ENCODE results near the gene TMEM190. TPM values are rescaled to one million over a fixed set of nuclear protein-coding genes. Genes with fewer than 3 reads are reported as not detected.

Gene TMEM190
- total RNA-seq = not detected in 2 replicates

DNA sequence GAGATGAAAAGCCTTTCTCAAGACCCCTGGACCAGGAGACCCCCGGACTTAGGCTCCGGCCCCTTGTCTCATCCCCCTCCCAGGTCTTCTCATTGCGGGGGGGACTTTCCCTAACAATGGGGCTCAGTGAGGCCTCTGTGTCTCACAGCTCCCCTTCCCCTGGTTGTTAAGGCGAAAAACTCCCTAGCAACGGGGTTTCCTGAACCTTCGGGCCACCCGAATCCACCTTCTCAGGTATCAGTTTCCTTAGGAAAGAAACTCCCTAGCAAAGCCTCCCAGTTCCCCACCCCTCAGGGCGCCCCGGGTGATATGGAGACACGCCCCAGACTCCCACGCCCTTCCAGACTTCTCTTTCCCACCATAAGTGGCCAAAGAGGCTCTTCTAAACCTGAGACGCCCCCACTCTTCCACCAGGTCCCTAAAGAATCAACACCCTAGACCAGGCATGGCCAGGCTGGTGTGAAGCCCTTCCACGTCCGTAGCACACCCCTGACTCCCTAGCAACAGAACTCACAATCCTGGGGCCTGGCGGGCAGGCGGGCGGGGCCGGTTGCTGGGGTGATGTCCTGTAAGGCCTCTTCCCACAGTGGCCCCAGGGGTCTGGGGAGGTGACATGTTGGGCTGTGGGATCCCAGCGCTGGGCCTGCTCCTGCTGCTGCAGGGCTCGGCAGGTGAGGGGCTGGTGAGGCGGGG is at the start of gene TMEM190:
TSS of gene TMEM190 (plus strand) at position 586 of the 693 bp plus-strand sequence. CDS start at position 614, 28 bp downstream.

DNA sequence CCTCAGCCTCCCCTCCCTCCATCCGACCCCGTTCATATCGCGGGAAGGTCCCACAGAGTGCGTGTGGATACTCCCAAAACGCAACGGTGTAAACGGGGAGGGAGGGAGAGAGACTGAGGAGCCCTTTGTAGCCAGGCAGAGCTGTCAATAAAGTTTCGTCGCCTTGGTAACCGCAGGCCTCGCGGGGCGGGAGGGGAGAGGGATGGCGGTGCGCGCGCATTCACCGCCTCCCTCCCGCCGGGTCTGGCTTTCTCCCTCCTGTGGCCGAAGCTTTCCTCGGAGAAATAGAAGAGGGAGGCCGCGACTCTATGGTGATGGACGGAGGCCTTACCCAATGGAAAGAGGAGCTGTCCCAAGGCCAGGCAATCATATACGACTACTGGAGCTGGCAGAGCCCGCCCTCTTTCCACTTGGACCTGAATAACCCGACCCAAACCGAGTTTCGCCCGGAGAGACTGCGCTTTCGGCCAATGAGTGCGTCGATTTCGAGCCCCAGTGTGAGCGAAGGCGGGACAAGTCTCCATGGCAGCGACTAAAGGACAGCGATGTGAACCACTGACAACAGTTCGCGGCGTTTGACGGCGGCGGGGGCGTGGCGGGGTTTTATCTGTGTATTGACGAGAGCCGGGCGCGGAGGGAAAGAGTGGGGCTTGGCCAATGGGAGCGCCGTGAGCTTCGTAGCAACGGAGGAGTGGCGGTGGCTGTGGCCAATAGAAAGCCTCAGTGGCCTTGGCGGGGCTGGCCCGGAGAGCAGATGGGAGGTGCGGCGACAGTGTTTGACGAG is 37.3 kb upstream of the TMEM190 start, which contains the start of gene KMT5C:
TSS of gene KMT5C (plus strand) at position 772 of the 784 bp plus-strand sequence. CDS start 2,061 bp downstream, outside the sequence.

DNA sequence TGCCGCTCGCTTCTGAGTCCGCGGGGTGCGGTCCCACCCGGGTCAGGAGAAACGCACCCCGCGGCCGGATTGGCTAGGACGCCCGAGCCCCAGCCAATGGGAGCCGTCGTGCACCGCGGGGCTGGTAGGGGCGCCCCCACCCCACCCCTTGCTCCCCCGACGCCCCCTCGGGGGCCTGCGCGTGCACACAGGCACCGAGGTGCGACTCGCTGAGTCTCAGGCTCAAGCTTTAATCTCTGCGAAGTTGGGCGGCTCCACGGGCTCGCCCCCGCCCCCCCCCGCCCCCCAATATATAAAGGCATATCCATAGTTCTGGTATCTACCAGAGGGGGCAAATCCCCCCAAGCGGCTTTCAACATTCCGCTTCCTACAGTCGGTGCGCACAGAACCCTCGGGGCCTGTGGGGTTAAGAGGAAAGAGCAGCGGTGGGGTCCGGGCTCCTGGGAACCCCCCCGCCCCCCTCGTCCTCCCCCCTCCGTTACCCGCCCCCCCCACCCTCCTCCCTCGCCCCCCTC is 21.9 kb upstream of the TMEM190 start, which contains the start of gene COX6B2:
TSS of gene COX6B2 (minus strand) at position 22 of the 515 bp plus-strand sequence. CDS start 198 bp downstream, outside the sequence.

GRCh38 chr19:55362990-55363716 is 13.5 kb upstream of the TMEM190 start, which contains the start of gene GARIN5B:
Gene GARIN5B (minus strand): TSS chr19:55363260. CDS start chr19:55363066, 194 bp downstream.

DNA sequence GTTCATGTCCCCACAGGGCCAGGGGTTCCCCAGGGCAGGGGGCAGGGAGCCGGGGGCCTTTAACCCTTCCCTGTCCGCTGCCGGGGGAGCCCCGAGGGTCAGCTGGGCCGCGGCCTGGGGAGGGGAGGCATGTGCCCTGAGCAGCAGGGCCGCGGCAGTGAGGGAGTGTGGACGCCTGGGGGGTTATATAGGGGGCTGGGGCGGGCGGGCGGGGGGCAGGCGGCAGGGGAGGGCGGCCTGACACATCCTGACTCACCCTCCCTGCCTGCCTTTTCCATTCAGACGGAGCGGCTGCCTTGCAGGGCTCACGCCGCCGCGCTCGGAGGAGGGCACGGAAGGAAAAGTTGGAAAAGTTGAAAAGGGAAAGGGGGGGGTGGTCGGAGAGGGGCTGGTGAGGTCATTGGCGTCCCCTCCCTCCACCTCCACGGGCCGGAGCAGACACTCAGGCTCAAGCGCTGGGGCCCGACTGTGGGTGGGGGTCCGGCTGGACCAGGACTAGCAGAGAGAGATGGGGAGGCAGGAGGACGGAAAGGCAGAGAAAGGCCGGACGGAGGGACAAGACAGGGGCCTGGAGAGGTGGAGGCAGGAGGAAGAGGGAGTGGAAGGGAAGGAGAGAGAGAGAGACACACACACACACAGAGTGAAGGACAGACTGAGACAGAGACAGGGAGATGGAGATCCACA is 6.2 kb upstream of the TMEM190 start, which contains the start of gene IL11:
TSS of gene IL11 (minus strand) at position 159 of the 684 bp plus-strand sequence. CDS start at position 6, 153 bp downstream.

DNA sequence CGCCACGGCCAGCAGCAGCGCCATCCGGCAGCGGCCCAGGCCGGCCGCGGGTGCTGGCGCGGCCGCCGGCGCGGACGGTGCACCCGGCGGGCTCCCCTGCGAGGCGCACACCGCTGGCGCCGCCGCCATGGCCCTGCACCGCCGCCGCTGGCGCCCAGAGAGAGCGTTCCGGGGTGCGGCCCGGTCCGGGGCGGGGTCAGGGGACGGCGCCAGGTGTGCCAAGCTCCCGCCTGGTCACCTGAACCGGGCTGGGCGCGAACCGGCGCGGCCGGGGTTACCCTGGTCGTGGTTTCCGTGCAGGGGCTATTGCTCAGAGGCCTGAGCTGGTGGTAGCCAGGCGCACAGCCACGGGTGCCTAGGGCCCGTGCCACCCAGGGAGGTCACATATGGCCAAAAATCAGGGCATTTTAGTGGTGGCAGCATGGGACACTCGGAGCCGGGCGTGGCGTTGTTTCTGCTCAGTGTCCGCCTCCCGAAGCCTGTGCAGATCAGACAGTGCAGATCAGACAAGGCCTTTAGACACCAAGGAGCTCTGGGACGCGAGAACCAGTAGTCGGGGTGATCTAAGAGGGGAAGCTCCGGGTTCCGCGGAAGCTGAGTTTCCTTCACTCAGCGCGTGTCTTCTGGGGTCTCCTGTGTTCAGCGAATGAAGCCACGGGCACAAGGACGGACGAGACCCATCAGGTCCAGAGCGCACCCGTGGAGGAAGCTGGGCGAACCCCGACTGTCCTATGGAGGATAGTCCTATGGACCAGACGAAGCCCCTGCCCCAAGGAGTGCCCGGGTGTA is 7.7 kb downstream of the TMEM190 start, which contains the start of gene TMEM238:
TSS of gene TMEM238 (minus strand) at position 162 of the 789 bp plus-strand sequence. CDS start at position 129, 33 bp downstream.

DNA sequence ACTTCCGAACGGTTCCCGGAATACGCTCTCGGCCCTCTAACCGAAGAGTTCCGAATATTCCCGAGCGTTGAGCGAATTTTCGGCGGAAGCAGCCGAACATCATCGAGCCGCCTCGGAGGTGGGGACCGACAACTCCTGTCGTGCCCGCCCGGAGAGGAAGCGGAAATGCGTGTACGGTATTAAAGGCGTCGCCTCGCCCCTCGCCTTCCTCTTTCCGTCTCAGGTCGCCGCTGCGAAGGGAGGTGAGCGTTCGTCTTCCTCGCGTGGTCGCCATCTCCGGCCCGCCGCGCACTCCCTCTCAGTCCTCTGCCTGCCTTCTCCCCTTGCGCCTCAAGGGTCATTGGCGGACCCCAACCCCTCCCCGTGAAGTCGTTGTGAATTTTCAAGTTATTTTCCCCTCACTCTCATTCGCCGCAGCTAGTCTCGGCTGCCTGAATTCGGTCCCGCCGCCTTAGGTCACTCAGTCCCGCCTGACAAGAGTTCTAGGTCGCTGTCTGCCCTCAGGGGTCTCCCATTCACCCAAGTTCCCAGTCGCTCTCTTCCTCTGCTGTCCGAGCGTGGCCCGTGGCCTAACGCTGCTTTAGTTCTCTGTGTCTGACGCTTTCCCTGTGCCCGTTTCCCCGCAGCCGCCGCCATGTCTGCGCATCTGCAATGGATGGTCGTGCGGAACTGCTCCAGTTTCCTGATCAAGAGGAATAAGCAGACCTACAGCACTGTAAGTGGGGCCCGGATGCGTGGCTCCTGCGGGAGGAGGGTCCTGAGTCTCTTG is 9.3 kb downstream of the TMEM190 start, which contains the start of gene RPL28:
TSS of gene RPL28 (plus strand) at position 209 of the 769 bp plus-strand sequence. CDS start at position 635, 426 bp downstream.

GRCh38 chr19:55407550-55407799 is 30.8 kb downstream of the TMEM190 start, which contains the start of gene UBE2S:
Gene UBE2S (minus strand): TSS chr19:55407788. CDS start chr19:55407589, 199 bp downstream.

Other genes starting within 250 kb of the TMEM190 start
- 6.2 and 6.3 TPM in 2 replicates for gene TNNT1, start 227.6 kb upstream of the TMEM190 start, total RNA-seq
- gene TNNI3, start 219.1 kb upstream of the TMEM190 start, total RNA-seq = not detected in 2 replicates
- gene DNAAF3, start 210.2 kb upstream of the TMEM190 start, total RNA-seq = 0.71 TPM in 1 of 2 replicates, not detected in the other
- 0.29 TPM in 1 of 2 replicates, not detected in the other for gene SYT5, start 196.5 kb upstream of the TMEM190 start, total RNA-seq
- gene PTPRH, start 167.3 kb upstream of the TMEM190 start, total RNA-seq = 6.9 and 14.5 TPM in 2 replicates
- gene TMEM86B, start 148.1 kb upstream of the TMEM190 start, total RNA-seq = 0.86 and 1.8 TPM in 2 replicates
- 31.7 and 45.6 TPM in 2 replicates for gene PPP6R1, start 117.8 kb upstream of the TMEM190 start, total RNA-seq
- 70.7 and 106 TPM in 2 replicates for gene HSPBP1, start 96.7 kb upstream of the TMEM190 start, total RNA-seq
- 4.3 and 9.0 TPM in 2 replicates for gene BRSK1, start 92.8 kb upstream of the TMEM190 start, total RNA-seq
- gene TMEM150B, start 51.5 kb upstream of the TMEM190 start, total RNA-seq = not detected in 2 replicates
- gene KMT5C, start 37.0 kb upstream of the TMEM190 start, total RNA-seq = 6.9 and 11.0 TPM in 2 replicates
- gene COX6B2, start 22.1 kb upstream of the TMEM190 start, total RNA-seq = under 0.01 TPM in 1 of 2 replicates, not detected in the other
- not detected in 2 replicates for gene GARIN5B, start 13.6 kb upstream of the TMEM190 start, total RNA-seq
- 1.8 and 4.3 TPM in 2 replicates for gene IL11, start 6.4 kb upstream of the TMEM190 start, total RNA-seq
- not detected in 2 replicates for gene TMEM238, start 7.5 kb downstream of the TMEM190 start, total RNA-seq
- gene RPL28, start 9.1 kb downstream of the TMEM190 start, total RNA-seq = 437 and 447 TPM in 2 replicates
- gene UBE2S, start 31.0 kb downstream of the TMEM190 start, total RNA-seq = 121 and 166 TPM in 2 replicates
- not detected in 2 replicates for gene SHISA7, start 66.5 kb downstream of the TMEM190 start, total RNA-seq
- 120 and 181 TPM in 2 replicates for gene ISOC2, start 84.8 kb downstream of the TMEM190 start, total RNA-seq
- 0.29 TPM in 1 of 2 replicates, not detected in the other for gene C19orf85, start 87.9 kb downstream of the TMEM190 start, total RNA-seq
- gene ZNF628, start 99.8 kb downstream of the TMEM190 start, total RNA-seq = 2.5 and 2.6 TPM in 2 replicates
- 37.4 and 39.8 TPM in 2 replicates for gene NAT14, start 108.4 kb downstream of the TMEM190 start, total RNA-seq
- gene SSC5D, start 111.6 kb downstream of the TMEM190 start, total RNA-seq = 2.3 and 6.7 TPM in 2 replicates
- not detected in 2 replicates for gene SBK2, start 160.3 kb downstream of the TMEM190 start, total RNA-seq
- 0.58 TPM in 1 of 2 replicates, not detected in the other for gene SBK3, start 168.7 kb downstream of the TMEM190 start, total RNA-seq
- gene ZNF579, start 204.0 kb downstream of the TMEM190 start, total RNA-seq = 6.1 and 6.6 TPM in 2 replicates
- 1.9 and 3.2 TPM in 2 replicates for gene FIZ1, start 222.7 kb downstream of the TMEM190 start, total RNA-seq
- gene ZNF524, start 223.5 kb downstream of the TMEM190 start, total RNA-seq = 10.5 and 35.7 TPM in 2 replicates
- 2.6 and 3.5 TPM in 2 replicates for gene ZNF865, start 228.8 kb downstream of the TMEM190 start, total RNA-seq
- gene ZNF784, start 247.7 kb downstream of the TMEM190 start, total RNA-seq = 3.7 and 6.6 TPM in 2 replicates

All from myometrial cell (primary cell).